ENCODE data around the gene TFE3.
"Not testable (repeated sequence)": the region's sequence is repeated elsewhere in the genome, so short reads cannot be mapped to it uniquely, and the experiment has no call there.

Gene TFE3

GRCh38 chrX:49000636-49001035 is 42.5 kb downstream of the TFE3 start:
- DNase-seq (ENCODE audit: low spot score) = no peak

- no peak for DNase-seq (ENCODE audit: low spot score)
These were observed 44.1 kb downstream of the TFE3 start for GRCh38 chrX:48999030-48999429.

- DNase-seq (ENCODE audit: low spot score) = no peak
These were observed 44.8 kb downstream of the TFE3 start for GRCh38 chrX:48998391-48998790.

- no peak for DNase-seq (ENCODE audit: low spot score)
These were observed 45.3 kb downstream of the TFE3 start for GRCh38 chrX:48997865-48998264.

- no peak for DNase-seq (ENCODE audit: low spot score)
These were observed 45.7 kb downstream of the TFE3 start for GRCh38 chrX:48997455-48997854.

GRCh38 chrX:48996969-48997368 is 46.2 kb downstream of the TFE3 start:
- DNase-seq (ENCODE audit: low spot score) = no peak

GRCh38 chrX:48992341-48992740 is 50.8 kb downstream of the TFE3 start:
- DNase-seq (ENCODE audit: low spot score) = no peak

- DNase-seq (ENCODE audit: low spot score) = no peak
These were observed 53.7 kb downstream of the TFE3 start for GRCh38 chrX:48989483-48989882.

- DNase-seq (ENCODE audit: low spot score) = no peak
These were observed 59.3 kb downstream of the TFE3 start for GRCh38 chrX:48983896-48984295.

GRCh38 chrX:48983081-48983480 is 60.1 kb downstream of the TFE3 start:
- DNase-seq (ENCODE audit: low spot score) = no peak

GRCh38 chrX:48981178-48981577 is 62.0 kb downstream of the TFE3 start:
- DNase-seq (ENCODE audit: low spot score) = no peak

- not testable (repeated sequence) for DNase-seq (ENCODE audit: low spot score)
These were observed 62.8 kb downstream of the TFE3 start for GRCh38 chrX:48980341-48980740.
